Mucosa of descending colon (tissue), 3 donors: Measurements from ENCODE around the gene LCE4A. TPM values are rescaled to one million over a fixed set of nuclear protein-coding genes. Genes with fewer than 3 reads are reported as not detected.

ENCODE experiments used
- ATAC-seq: fragments of 200-7000 bp; cut with Tn5 transposase; one replicate; pipeline ENCODE4 v1.9.1; 2020; ENCODE audit warnings: mild to moderate bottlenecking, moderate library complexity
- DNase-seq, 3 donors: peaks; one replicate each; pipeline ENCODE4 v3.0.0-alpha.2; 2020
- H3K36me3 ChIP-seq: fragments of 200-600 bp; one replicate; pipeline ENCODE4 v1.8.0; 2021; ENCODE audit warnings: low read depth, mild to moderate bottlenecking
- H3K4me1 ChIP-seq: fragments of 200-600 bp; one replicate; pipeline ENCODE4 v1.8.0; 2021; ENCODE audit warnings: low read depth, mild to moderate bottlenecking
- H3K4me3 ChIP-seq: fragments of 200-600 bp; one replicate; pipeline ENCODE4 v1.8.0; 2021; ENCODE audit warnings: mild to moderate bottlenecking
- H3K9me3 ChIP-seq: fragments of 200-600 bp; one replicate; pipeline ENCODE4 v1.8.0; 2021; ENCODE audit warnings: mild to moderate bottlenecking
- CTCF ChIP-seq: fragments of 200-600 bp; IDR thresholded peaks from one replicate; pipeline ENCODE4 v1.8.0; 2022; ENCODE audit warnings: antibody characterized with exemption, mild to moderate bottlenecking
- intact Hi-C, 2 donors: fragments of 100-400 bp; cut with DNase I in 1 of 2; cut with micrococcal nuclease in 1 of 2; formaldehyde crosslinking; loops; one replicate each; pipeline versions ENCODE4 v1.11.0 to v1.11.1; 2022; cut with DNase I, micrococcal nuclease
- total RNA-seq, 3 donors: library from RNA; stranded (reverse); fragmentation: NEBNext Ultra II Directional in 2 of 3; extraction: Animal tissue kit (Norgen Biotek cat#: 25700) in 2 of 3; gene quantifications; one replicate each; pipeline versions ENCODE4 v1.2.1 to v1.2.4, GENCODE V29; 2021 to 2023
- donor health status: DM: no; HTN: no; CAD: no; lungs with moderate emphysema.
- donor health status: DM: no; HTN: no; CAD: no.
- donor health status: DM: no; HTN: yes; CAD: no.

LCE4A gene
- total RNA-seq, 3 donors from 2014 or later: not detected

- TF ChIP-seq CTCF: no peak
- no peak for ATAC-seq
Observed at GRCh38 chr1:152718238-152718637, 10.3 kb downstream of the LCE4A start.

GRCh38 chr1:152725261-152725660, 17.3 kb downstream of the LCE4A start:
- Histone ChIP-seq H3K9me3 (no peaks in the 10 kb centered on the region), H3K4me1 (no peaks in the 10 kb centered on the region), H3K36me3 (no peaks in the 10 kb centered on the region), H3K4me3 (no peak overlapping the region)
- no peak for TF ChIP-seq CTCF
- ATAC-seq (no peak), DNase-seq (no peak)
- intact Hi-C loops: no loop called here

More at GRCh38 chr1:152718238-152718637, 10.3 kb downstream of the LCE4A start:
- no peaks in the 10 kb centered on the region for H3K36me3 ChIP-seq
- DNase-seq: no peak
- no peak overlapping the region for H3K4me3 ChIP-seq
- H3K4me1 ChIP-seq: no peaks in the 10 kb centered on the region
- intact Hi-C loops: no loop called here
- H3K9me3 ChIP-seq: peaks cover 2% of the 10 kb centered on the region

GRCh38 chr1:152728986-152729385, 21.0 kb downstream of the LCE4A start:
- no peaks in the 10 kb centered on the region for H3K4me1 ChIP-seq
- intact Hi-C loops: no loop called here
- TF ChIP-seq CTCF: no peak
- H3K36me3 ChIP-seq: no peaks in the 10 kb centered on the region
- no peak overlapping the region for H3K4me3 ChIP-seq
- H3K9me3 ChIP-seq: no peaks in the 10 kb centered on the region
- DNase-seq (no peak), ATAC-seq (no peak)

- ATAC-seq (no peak), DNase-seq (no peak)
- Histone ChIP-seq H3K4me3 (no peak overlapping the region), H3K4me1 (no peaks in the 10 kb centered on the region), H3K9me3 (no peaks in the 10 kb centered on the region), H3K36me3 (no peaks in the 10 kb centered on the region)
- no peak for TF ChIP-seq CTCF
- intact Hi-C loops: no loop called here
Observed at GRCh38 chr1:152735648-152736047, 27.7 kb downstream of the LCE4A start.

- intact Hi-C loops: no loop called here
- no peak for TF ChIP-seq CTCF
- H3K36me3 ChIP-seq: no peaks in the 10 kb centered on the region
- DNase-seq (no peak), ATAC-seq (no peak)
- H3K4me3 ChIP-seq: no peak overlapping the region
- H3K9me3 ChIP-seq: no peaks in the 10 kb centered on the region
- H3K4me1 ChIP-seq: no peaks in the 10 kb centered on the region
Observed at GRCh38 chr1:152737997-152738396, 30.0 kb downstream of the LCE4A start.

GRCh38 chr1:152739841-152740240, 31.9 kb downstream of the LCE4A start:
- Histone ChIP-seq H3K4me3 (no peak overlapping the region), H3K9me3 (no peaks in the 10 kb centered on the region), H3K36me3 (no peaks in the 10 kb centered on the region), H3K4me1 (no peaks in the 10 kb centered on the region)
- intact Hi-C loops: no loop called here
- ATAC-seq (no peak), DNase-seq (no peak)
- TF ChIP-seq CTCF: no peak
